DOHH2 (cell line): Measurements from ENCODE around the gene OR1S2.

Experiments
- CTCF ChIP-seq: fragments of 200-600 bp; sonication (generic); IDR thresholded peaks from one replicate; pipeline ENCODE4 v1.5.1; 2014; ENCODE audit warnings: antibody characterized with exemption, mild to moderate bottlenecking, low read depth, low read length; ENCODE audit not compliant: poor library complexity, severe bottlenecking
- EZH2phosphoT487 ChIP-seq: fragments of 200-600 bp; sonication (generic); IDR thresholded peaks from 2 replicates; pipeline ENCODE4 v1.6.1; 2017; ENCODE audit warnings: borderline replicate concordance, mild to moderate bottlenecking, antibody characterized with exemption, low read length, moderate library complexity, mixed read lengths

DNA sequence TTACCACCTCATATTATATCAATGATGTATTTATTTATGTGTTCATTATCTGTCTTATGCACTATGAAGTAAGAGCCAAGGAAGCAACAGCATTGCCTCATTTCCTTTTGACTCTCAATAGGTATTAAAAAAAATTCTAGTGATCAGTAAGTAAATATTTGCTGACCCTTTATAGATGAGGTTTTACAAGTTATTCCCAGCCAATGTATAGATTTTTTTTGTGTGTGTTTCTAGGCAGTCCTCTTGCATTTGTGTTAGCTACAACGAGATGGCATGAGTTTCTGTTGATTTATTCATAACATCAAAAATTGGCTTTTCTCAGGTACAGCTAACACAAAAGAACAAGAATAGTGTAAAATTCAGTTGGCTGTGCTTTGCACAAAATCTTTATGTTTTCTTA lies 4.7 kb downstream of the OR1S2 start:
- TF ChIP-seq CTCF, result no peak
- TF ChIP-seq EZH2phosphoT487, result no peak
